OCI-LY3 (cell line): Measurements from ENCODE around the gene LECT2.

Experiments
- H2AFZ ChIP-seq: fragments of 200-600, 300-600 bp; shearing (Covaris generic); 2 replicates; pipeline ENCODE4 v1.6.0; 2014; ENCODE audit warnings: antibody characterized with exemption, low read depth, low read length
- H3K27ac ChIP-seq: fragments of 200-600, 300-600 bp; sonication (generic); 2 replicates; pipeline ENCODE4 v1.5.1; 2014; ENCODE audit warnings: mild to moderate bottlenecking, low read length, moderate library complexity, mixed read lengths
- H3K27me3 ChIP-seq: fragments of 200-600, 300-600 bp; sonication (generic); 2 replicates; pipeline ENCODE4 v1.6.1; 2014; ENCODE audit warnings: low read depth, low read length, mixed read lengths
- H3K36me3 ChIP-seq: fragments of 200-600, 300-600 bp; sonication (generic); replicated peaks from 2 replicates; pipeline ENCODE3; 2014; ENCODE audit warnings: low read depth, low read length, mixed read lengths
- H3K4me1 ChIP-seq: fragments of 300-600, 200-600 bp; sonication (generic); 2 replicates; pipeline ENCODE4 v1.6.1; 2014; ENCODE audit warnings: low read length, mixed read lengths
- H3K4me2 ChIP-seq: fragments of 200-600, 300-600 bp; sonication (generic); 2 replicates; pipeline ENCODE4 v1.6.1; 2014; ENCODE audit warnings: low read length, mixed read lengths
- H3K4me3 ChIP-seq: fragments of 300-600, 200-600 bp; sonication (generic); 2 replicates; pipeline ENCODE4 v1.5.1; 2014; ENCODE audit warnings: antibody characterized with exemption, mild to moderate bottlenecking, low read length, moderate library complexity
- H3K79me2 ChIP-seq: fragments of 300-600, 200-600 bp; shearing (Covaris generic); 2 replicates; pipeline ENCODE4 v1.6.1; 2014; ENCODE audit warnings: mild to moderate bottlenecking, low read length, mixed read lengths
- H3K9ac ChIP-seq: fragments of 300-600, 200-600 bp; shearing (Covaris generic); 2 replicates; pipeline ENCODE4 v1.6.0; 2014; ENCODE audit warnings: mild to moderate bottlenecking, low read length, moderate library complexity
- H3K9me3 ChIP-seq: fragments of 200-600, 300-600 bp; shearing (Covaris generic); 2 replicates; pipeline ENCODE4 v1.6.1; 2014; ENCODE audit warnings: low read length, mixed read lengths; ENCODE audit not compliant: insufficient read depth
- H4K20me1 ChIP-seq: fragments of 200-600, 300-600 bp; sonication (generic); 2 replicates; pipeline ENCODE4 v1.6.1; 2016; ENCODE audit warnings: low read length, mixed read lengths; ENCODE audit not compliant: insufficient read depth
- CTCF ChIP-seq: fragments of 200-600, 300-600 bp; sonication (generic); IDR thresholded peaks from 2 replicates; pipeline ENCODE4 v1.5.1; 2014; ENCODE audit warnings: antibody characterized with exemption, low read length, low read depth
- EZH2phosphoT487 ChIP-seq: fragments of 200-600 bp; shearing (Covaris generic); IDR thresholded peaks from 2 replicates; pipeline ENCODE4 v1.6.1; 2018; ENCODE audit warnings: antibody characterized with exemption, mixed run types, low read depth

The LECT2 gene

GRCh38 chr5:136000147-136000546 is 45.4 kb upstream of the LECT2 start:
- Histone ChIP-seq H3K79me2 (no peaks in the 10 kb centered on the region), H3K27me3 (peaks cover 2% of the 10 kb centered on the region; the same call in 1 of the 2 replicates), H3K27ac (no peak overlapping the region), H4K20me1 (no peaks in the 10 kb centered on the region), H3K4me2 (no peak overlapping the region), H3K36me3 (no peaks in the 10 kb centered on the region), H3K9ac (no peak overlapping the region), H3K4me3 (no peak overlapping the region), H3K4me1 (no peaks in the 10 kb centered on the region), H2AFZ (no peak overlapping the region), H3K9me3 (no peaks in the 10 kb centered on the region)
- TF ChIP-seq EZH2phosphoT487 (no peak), CTCF (no peak)

GRCh38 chr5:135999406-136000139 is 44.8 kb upstream of the LECT2 start:
- Histone ChIP-seq H3K79me2 (no peaks in the 10 kb centered on the region), H3K9me3 (no peaks in the 10 kb centered on the region), H3K27me3 (peaks cover 8% of the 10 kb centered on the region; the same call in 1 of the 2 replicates), H3K36me3 (no peaks in the 10 kb centered on the region), H4K20me1 (no peaks in the 10 kb centered on the region), H2AFZ (no peak overlapping the region), H3K4me1 (no peaks in the 10 kb centered on the region), H3K4me3 (no peak overlapping the region), H3K9ac (no peak overlapping the region), H3K4me2 (no peak overlapping the region), H3K27ac (no peak overlapping the region)
- TF ChIP-seq EZH2phosphoT487 (no peak), CTCF (no peak)

GRCh38 chr5:135998889-135999288 is 44.1 kb upstream of the LECT2 start:
- TF ChIP-seq EZH2phosphoT487 (no peak), CTCF (no peak)
- H3K36me3 ChIP-seq: no peaks in the 10 kb centered on the region
- H3K27ac ChIP-seq: no peak overlapping the region
- peaks cover 8% of the 10 kb centered on the region; the same call in 1 of the 2 replicates for H3K27me3 ChIP-seq
- no peaks in the 10 kb centered on the region for H3K4me1 ChIP-seq
- no peaks in the 10 kb centered on the region for H3K9me3 ChIP-seq
- no peak overlapping the region for H3K4me2 ChIP-seq
- H3K79me2 ChIP-seq: no peaks in the 10 kb centered on the region
- H4K20me1 ChIP-seq: no peaks in the 10 kb centered on the region
- no peak overlapping the region for H3K4me3 ChIP-seq
- H2AFZ ChIP-seq: no peak overlapping the region
- H3K9ac ChIP-seq: no peak overlapping the region

GRCh38 chr5:135997673-135998335 is 43.0 kb upstream of the LECT2 start:
- TF ChIP-seq EZH2phosphoT487 (no peak), CTCF (no peak)
- no peak overlapping the region for H2AFZ ChIP-seq
- H3K27ac ChIP-seq: no peak overlapping the region
- no peak overlapping the region for H3K4me3 ChIP-seq
- H4K20me1 ChIP-seq: no peaks in the 10 kb centered on the region
- H3K9me3 ChIP-seq: no peaks in the 10 kb centered on the region
- H3K27me3 ChIP-seq: peaks cover 8% of the 10 kb centered on the region; the same call in 1 of the 2 replicates
- H3K36me3 ChIP-seq: no peaks in the 10 kb centered on the region
- no peaks in the 10 kb centered on the region for H3K79me2 ChIP-seq
- H3K4me2 ChIP-seq: no peak overlapping the region
- no peak overlapping the region for H3K9ac ChIP-seq
- H3K4me1 ChIP-seq: no peaks in the 10 kb centered on the region
